WTC11 (cell line): ENCODE results near the gene IFNAR2. TPM values are rescaled to one million over a fixed set of nuclear protein-coding genes. Genes with fewer than 3 reads are reported as not detected.

Source experiments
- ATAC-seq: fragments of 200-7000 bp; cut with Tn5 transposase; 2 replicates; pipeline ENCODE4 v1.10.0; 2021; ENCODE audit warnings: mild to moderate bottlenecking, moderate library complexity
- CTCF ChIA-PET: fragments of 300-600 bp; sonication (Branson Sonifier 250); formaldehyde crosslinking; loops from one replicate; lab custom pipeline; 2021; ENCODE audit warnings: antibody characterized with exemption; lab: Charles Lee
- POLR2A ChIA-PET: fragments of 350-600 bp; sonication (Branson Sonifier 250); formaldehyde crosslinking; loops from one replicate; lab custom pipeline; 2021; ENCODE audit warnings: antibody characterized with exemption; lab: Charles Lee
- DNase-seq: peaks from one replicate; pipeline ENCODE4 v3.0.0; 2021; ENCODE audit warnings: low spot score
- H3K27ac Mint-ChIP-seq: 2 replicates; pipeline ENCODE4 v1.8.0; 2021; ENCODE audit warnings: mixed read lengths
- H3K27me3 Mint-ChIP-seq: 2 replicates; pipeline ENCODE4 v1.8.0; 2021; ENCODE audit warnings: low read depth, mild to moderate bottlenecking, moderate library complexity, mixed read lengths
- H3K36me3 Mint-ChIP-seq: 2 replicates; pipeline ENCODE4 v1.8.0; 2021; ENCODE audit warnings: mixed read lengths
- H3K4me1 Mint-ChIP-seq: 2 replicates; pipeline ENCODE4 v1.8.0; 2022; ENCODE audit warnings: mixed read lengths
- H3K4me3 Mint-ChIP-seq: 2 replicates; pipeline ENCODE4 v1.8.0; 2021; ENCODE audit warnings: mild to moderate bottlenecking, moderate library complexity, mixed read lengths
- H3K9me3 Mint-ChIP-seq: 2 replicates; pipeline ENCODE4 v1.8.0; 2021; ENCODE audit warnings: mixed read lengths
- CBFB ChIP-seq: sonication (generic); formaldehyde crosslinking; IDR thresholded peaks from 2 replicates; pipeline ENCODE4 v1.8.1; 2022; ENCODE audit warnings: mild to moderate bottlenecking, low read depth, missing genetic modification reagents
- ELF4 ChIP-seq: sonication (generic); formaldehyde crosslinking; IDR thresholded peaks from 2 replicates; pipeline ENCODE4 v1.8.1; 2022; ENCODE audit warnings: low read depth, mild to moderate bottlenecking, moderate library complexity, missing genetic modification reagents
- EMX1 ChIP-seq: fragments of 250-450 bp; sonication (Bioruptor Pico); IDR thresholded peaks from 2 replicates; pipeline ENCODE4 v1.8.0; 2021; ENCODE audit warnings: mild to moderate bottlenecking
- ESRRA ChIP-seq: sonication (generic); formaldehyde crosslinking; IDR thresholded peaks from 2 replicates; pipeline ENCODE4 v1.8.1; 2022; ENCODE audit warnings: mild to moderate bottlenecking, missing genetic modification reagents, borderline replicate concordance
- HMGA2 ChIP-seq: fragments of 250-450 bp; sonication (Bioruptor Pico); IDR thresholded peaks from 2 replicates; pipeline ENCODE4 v1.4.0; 2021; ENCODE audit warnings: mild to moderate bottlenecking, moderate library complexity
- KAT7 ChIP-seq: sonication (generic); formaldehyde crosslinking; IDR thresholded peaks from 2 replicates; pipeline ENCODE4 v1.8.1; 2023; ENCODE audit warnings: missing genetic modification reagents, mild to moderate bottlenecking, borderline replicate concordance
- NFYB ChIP-seq: sonication (generic); formaldehyde crosslinking; conservative IDR thresholded peaks from 2 replicates; pipeline ENCODE4 v1.8.0; 2022; ENCODE audit warnings: low read depth, missing genetic modification reagents
- PRRX2 ChIP-seq: fragments of 250-450 bp; sonication (Bioruptor Pico); IDR thresholded peaks from 2 replicates; pipeline ENCODE4 v1.8.0; 2021; ENCODE audit warnings: mild to moderate bottlenecking
- TEAD1 ChIP-seq: sonication (generic); formaldehyde crosslinking; IDR thresholded peaks from 2 replicates; pipeline ENCODE4 v1.8.0; 2022; ENCODE audit warnings: mild to moderate bottlenecking, missing genetic modification reagents
- ZNF317 ChIP-seq: sonication (generic); formaldehyde crosslinking; IDR thresholded peaks from 2 replicates; pipeline ENCODE4 v1.8.1; 2023; ENCODE audit warnings: low read depth, mild to moderate bottlenecking, moderate library complexity, missing genetic modification reagents, borderline replicate concordance
- ZNF416 ChIP-seq: fragments of 250-450 bp; sonication (Bioruptor Pico); IDR thresholded peaks from 2 replicates; pipeline ENCODE4 v1.9.0; 2021; ENCODE audit warnings: mild to moderate bottlenecking, inconsistent platforms
- total RNA-seq: library from RNA; stranded (reverse); gene quantifications from 3 replicates; pipeline ENCODE4 v1.2.3, GENCODE V29; 2021
- TF ChIP-seq, protein P1 (sequence below): sonication (generic); formaldehyde crosslinking; IDR thresholded peaks from 2 replicates; pipeline ENCODE4 v1.8.1; 2023; ENCODE audit warnings: mild to moderate bottlenecking, missing genetic modification reagents
- TF ChIP-seq, protein P2 (sequence below): fragments of 250-450 bp; sonication (Bioruptor Pico); IDR thresholded peaks from 2 replicates; pipeline ENCODE4 v1.8.0; 2021; ENCODE audit warnings: mild to moderate bottlenecking
- TF ChIP-seq, protein P3 (sequence below): sonication (generic); formaldehyde crosslinking; IDR thresholded peaks from 2 replicates; pipeline ENCODE4 v1.8.0; 2022; ENCODE audit warnings: missing genetic modification reagents
- TF ChIP-seq, protein P4 (sequence below): sonication (generic); formaldehyde crosslinking; IDR thresholded peaks from 2 replicates; pipeline ENCODE4 v1.8.1; 2022; ENCODE audit warnings: low read depth, missing genetic modification reagents, borderline replicate concordance
- TF ChIP-seq, protein P5 (sequence below): fragments of 250-450 bp; sonication (Bioruptor Pico); IDR thresholded peaks from 2 replicates; pipeline ENCODE4 v1.9.0; 2021; ENCODE audit warnings: mild to moderate bottlenecking, borderline replicate concordance
- TF ChIP-seq, protein P6 (sequence below): sonication (generic); formaldehyde crosslinking; IDR thresholded peaks from 2 replicates; pipeline ENCODE4 v1.8.0; 2022; ENCODE audit warnings: mild to moderate bottlenecking, missing genetic modification reagents
- TF ChIP-seq, protein P7 (sequence below): sonication (generic); formaldehyde crosslinking; IDR thresholded peaks from 2 replicates; pipeline ENCODE4 v1.8.0; 2022; ENCODE audit warnings: mild to moderate bottlenecking, missing genetic modification reagents

Gene IFNAR2
- total RNA-seq, 1 experiment from 2014 or later, result 13.3 TPM

DNA sequence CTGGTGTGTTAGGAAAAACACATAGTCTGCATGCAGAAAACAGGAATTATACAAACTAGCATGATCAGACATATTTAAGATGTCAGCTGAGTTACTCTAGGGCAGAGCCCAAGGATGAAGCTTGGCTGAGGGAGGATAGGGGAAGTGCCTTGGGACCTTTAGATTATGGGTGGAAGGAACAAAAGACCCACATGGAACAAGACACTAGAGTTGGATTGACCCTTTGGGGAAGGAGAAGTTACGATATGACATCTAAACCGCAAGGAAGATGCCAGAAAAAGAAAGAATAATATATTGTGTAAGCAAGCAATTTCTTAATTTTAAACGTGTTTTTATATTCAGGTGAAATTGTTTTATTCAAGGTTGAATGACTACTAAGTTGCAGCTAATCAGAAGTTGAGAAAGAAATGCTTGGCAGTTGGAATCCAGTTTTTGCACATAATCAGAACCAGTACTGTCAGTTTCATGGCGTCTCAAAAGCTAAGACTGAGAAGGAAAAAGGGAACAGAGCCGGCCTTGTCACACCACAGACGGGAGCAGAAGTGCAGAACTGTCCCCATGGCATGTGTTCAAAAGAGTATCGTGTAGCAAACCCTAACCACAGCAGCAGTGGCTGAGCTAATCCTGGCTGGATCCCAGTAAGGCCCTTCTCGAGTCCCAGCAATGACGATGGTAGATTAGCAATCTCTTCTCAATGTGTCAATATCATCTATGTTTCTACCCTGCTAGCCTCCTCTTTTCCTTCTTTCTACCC, 31.2 kb upstream of the IFNAR2 start (continued):
- TF ChIP-seq, protein P1, sequence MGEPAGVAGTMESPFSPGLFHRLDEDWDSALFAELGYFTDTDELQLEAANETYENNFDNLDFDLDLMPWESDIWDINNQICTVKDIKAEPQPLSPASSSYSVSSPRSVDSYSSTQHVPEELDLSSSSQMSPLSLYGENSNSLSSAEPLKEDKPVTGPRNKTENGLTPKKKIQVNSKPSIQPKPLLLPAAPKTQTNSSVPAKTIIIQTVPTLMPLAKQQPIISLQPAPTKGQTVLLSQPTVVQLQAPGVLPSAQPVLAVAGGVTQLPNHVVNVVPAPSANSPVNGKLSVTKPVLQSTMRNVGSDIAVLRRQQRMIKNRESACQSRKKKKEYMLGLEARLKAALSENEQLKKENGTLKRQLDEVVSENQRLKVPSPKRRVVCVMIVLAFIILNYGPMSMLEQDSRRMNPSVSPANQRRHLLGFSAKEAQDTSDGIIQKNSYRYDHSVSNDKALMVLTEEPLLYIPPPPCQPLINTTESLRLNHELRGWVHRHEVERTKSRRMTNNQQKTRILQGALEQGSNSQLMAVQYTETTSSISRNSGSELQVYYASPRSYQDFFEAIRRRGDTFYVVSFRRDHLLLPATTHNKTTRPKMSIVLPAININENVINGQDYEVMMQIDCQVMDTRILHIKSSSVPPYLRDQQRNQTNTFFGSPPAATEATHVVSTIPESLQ, result no peak
- TF ChIP-seq, protein P2, sequence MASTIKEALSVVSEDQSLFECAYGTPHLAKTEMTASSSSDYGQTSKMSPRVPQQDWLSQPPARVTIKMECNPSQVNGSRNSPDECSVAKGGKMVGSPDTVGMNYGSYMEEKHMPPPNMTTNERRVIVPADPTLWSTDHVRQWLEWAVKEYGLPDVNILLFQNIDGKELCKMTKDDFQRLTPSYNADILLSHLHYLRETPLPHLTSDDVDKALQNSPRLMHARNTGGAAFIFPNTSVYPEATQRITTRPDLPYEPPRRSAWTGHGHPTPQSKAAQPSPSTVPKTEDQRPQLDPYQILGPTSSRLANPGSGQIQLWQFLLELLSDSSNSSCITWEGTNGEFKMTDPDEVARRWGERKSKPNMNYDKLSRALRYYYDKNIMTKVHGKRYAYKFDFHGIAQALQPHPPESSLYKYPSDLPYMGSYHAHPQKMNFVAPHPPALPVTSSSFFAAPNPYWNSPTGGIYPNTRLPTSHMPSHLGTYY (CRISPR knock-in tag), result no peak
- TF ChIP-seq, protein P3, sequence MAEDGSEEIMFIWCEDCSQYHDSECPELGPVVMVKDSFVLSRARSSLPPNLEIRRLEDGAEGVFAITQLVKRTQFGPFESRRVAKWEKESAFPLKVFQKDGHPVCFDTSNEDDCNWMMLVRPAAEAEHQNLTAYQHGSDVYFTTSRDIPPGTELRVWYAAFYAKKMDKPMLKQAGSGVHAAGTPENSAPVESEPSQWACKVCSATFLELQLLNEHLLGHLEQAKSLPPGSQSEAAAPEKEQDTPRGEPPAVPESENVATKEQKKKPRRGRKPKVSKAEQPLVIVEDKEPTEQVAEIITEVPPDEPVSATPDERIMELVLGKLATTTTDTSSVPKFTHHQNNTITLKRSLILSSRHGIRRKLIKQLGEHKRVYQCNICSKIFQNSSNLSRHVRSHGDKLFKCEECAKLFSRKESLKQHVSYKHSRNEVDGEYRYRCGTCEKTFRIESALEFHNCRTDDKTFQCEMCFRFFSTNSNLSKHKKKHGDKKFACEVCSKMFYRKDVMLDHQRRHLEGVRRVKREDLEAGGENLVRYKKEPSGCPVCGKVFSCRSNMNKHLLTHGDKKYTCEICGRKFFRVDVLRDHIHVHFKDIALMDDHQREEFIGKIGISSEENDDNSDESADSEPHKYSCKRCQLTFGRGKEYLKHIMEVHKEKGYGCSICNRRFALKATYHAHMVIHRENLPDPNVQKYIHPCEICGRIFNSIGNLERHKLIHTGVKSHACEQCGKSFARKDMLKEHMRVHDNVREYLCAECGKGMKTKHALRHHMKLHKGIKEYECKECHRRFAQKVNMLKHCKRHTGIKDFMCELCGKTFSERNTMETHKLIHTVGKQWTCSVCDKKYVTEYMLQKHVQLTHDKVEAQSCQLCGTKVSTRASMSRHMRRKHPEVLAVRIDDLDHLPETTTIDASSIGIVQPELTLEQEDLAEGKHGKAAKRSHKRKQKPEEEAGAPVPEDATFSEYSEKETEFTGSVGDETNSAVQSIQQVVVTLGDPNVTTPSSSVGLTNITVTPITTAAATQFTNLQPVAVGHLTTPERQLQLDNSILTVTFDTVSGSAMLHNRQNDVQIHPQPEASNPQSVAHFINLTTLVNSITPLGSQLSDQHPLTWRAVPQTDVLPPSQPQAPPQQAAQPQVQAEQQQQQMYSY, result no peak
- TF ChIP-seq PRRX2 (CRISPR knock-in tag) (no peak), KAT7 (CRISPR knock-in tag) (no peak), CBFB (CRISPR knock-in tag) (no peak), HMGA2 (CRISPR knock-in tag) (no peak)

DNA sequence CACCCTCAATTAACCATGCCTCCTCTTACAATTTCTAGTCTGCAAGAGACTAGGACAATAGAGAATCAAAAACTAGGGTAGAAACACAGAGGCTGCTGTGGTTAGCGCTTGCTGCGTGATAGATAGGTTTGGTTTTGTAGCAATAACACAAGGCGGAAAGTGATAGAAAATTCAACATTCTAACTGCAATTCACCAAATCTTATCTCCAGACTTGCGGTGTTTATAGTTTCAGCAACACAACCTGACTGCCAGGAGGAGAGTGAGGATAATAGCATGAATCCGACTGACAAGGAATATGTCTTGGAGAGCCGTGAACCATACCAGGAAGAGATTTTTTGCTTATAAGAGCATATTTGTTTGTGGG, 30.7 kb upstream of the IFNAR2 start:
- Mint-ChIP-seq H3K36me3 (no peaks in the 10 kb centered on the region), H3K4me1 (peaks cover 16% of the 10 kb centered on the region), H3K9me3 (no peaks in the 10 kb centered on the region), H3K27ac (no peak overlapping the region), H3K27me3 (peaks cover 4% of the 10 kb centered on the region; the same call in 1 of the 2 replicates), H3K4me3 (no peak overlapping the region)
- ChIA-PET POLR2A (no interaction called here), CTCF (interaction anchor here (2.5 to 3.7 kb wide), 4 partner anchors 162 to 259 kb away, joined by 21 to 44 read pairs (median 32); no protein-coding TSS in a partner anchor)
- ATAC-seq (no peak), DNase-seq (no peak)
- TF ChIP-seq KAT7 (CRISPR knock-in tag), result no peak
- TF ChIP-seq, protein P4, sequence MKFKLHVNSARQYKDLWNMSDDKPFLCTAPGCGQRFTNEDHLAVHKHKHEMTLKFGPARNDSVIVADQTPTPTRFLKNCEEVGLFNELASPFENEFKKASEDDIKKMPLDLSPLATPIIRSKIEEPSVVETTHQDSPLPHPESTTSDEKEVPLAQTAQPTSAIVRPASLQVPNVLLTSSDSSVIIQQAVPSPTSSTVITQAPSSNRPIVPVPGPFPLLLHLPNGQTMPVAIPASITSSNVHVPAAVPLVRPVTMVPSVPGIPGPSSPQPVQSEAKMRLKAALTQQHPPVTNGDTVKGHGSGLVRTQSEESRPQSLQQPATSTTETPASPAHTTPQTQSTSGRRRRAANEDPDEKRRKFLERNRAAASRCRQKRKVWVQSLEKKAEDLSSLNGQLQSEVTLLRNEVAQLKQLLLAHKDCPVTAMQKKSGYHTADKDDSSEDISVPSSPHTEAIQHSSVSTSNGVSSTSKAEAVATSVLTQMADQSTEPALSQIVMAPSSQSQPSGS (CRISPR knock-in tag), result no peak
- no peak for TF ChIP-seq ELF4
- TF ChIP-seq, protein P5, sequence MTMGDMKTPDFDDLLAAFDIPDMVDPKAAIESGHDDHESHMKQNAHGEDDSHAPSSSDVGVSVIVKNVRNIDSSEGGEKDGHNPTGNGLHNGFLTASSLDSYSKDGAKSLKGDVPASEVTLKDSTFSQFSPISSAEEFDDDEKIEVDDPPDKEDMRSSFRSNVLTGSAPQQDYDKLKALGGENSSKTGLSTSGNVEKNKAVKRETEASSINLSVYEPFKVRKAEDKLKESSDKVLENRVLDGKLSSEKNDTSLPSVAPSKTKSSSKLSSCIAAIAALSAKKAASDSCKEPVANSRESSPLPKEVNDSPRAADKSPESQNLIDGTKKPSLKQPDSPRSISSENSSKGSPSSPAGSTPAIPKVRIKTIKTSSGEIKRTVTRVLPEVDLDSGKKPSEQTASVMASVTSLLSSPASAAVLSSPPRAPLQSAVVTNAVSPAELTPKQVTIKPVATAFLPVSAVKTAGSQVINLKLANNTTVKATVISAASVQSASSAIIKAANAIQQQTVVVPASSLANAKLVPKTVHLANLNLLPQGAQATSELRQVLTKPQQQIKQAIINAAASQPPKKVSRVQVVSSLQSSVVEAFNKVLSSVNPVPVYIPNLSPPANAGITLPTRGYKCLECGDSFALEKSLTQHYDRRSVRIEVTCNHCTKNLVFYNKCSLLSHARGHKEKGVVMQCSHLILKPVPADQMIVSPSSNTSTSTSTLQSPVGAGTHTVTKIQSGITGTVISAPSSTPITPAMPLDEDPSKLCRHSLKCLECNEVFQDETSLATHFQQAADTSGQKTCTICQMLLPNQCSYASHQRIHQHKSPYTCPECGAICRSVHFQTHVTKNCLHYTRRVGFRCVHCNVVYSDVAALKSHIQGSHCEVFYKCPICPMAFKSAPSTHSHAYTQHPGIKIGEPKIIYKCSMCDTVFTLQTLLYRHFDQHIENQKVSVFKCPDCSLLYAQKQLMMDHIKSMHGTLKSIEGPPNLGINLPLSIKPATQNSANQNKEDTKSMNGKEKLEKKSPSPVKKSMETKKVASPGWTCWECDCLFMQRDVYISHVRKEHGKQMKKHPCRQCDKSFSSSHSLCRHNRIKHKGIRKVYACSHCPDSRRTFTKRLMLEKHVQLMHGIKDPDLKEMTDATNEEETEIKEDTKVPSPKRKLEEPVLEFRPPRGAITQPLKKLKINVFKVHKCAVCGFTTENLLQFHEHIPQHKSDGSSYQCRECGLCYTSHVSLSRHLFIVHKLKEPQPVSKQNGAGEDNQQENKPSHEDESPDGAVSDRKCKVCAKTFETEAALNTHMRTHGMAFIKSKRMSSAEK, result no peak
- TF ChIP-seq ZNF416, result no peak
- no peak for TF ChIP-seq EMX1 (CRISPR knock-in tag)
- no peak for TF ChIP-seq ZNF317 (CRISPR knock-in tag)
- TF ChIP-seq ESRRA (CRISPR knock-in tag), result no peak
- no peak for TF ChIP-seq NFYB (CRISPR knock-in tag)
- TF ChIP-seq TEAD1 (CRISPR knock-in tag), result no peak
- TF ChIP-seq, protein P6, sequence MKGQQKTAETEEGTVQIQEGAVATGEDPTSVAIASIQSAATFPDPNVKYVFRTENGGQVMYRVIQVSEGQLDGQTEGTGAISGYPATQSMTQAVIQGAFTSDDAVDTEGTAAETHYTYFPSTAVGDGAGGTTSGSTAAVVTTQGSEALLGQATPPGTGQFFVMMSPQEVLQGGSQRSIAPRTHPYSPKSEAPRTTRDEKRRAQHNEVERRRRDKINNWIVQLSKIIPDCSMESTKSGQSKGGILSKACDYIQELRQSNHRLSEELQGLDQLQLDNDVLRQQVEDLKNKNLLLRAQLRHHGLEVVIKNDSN (CRISPR knock-in tag), result no peak
- TF ChIP-seq, protein P7, sequence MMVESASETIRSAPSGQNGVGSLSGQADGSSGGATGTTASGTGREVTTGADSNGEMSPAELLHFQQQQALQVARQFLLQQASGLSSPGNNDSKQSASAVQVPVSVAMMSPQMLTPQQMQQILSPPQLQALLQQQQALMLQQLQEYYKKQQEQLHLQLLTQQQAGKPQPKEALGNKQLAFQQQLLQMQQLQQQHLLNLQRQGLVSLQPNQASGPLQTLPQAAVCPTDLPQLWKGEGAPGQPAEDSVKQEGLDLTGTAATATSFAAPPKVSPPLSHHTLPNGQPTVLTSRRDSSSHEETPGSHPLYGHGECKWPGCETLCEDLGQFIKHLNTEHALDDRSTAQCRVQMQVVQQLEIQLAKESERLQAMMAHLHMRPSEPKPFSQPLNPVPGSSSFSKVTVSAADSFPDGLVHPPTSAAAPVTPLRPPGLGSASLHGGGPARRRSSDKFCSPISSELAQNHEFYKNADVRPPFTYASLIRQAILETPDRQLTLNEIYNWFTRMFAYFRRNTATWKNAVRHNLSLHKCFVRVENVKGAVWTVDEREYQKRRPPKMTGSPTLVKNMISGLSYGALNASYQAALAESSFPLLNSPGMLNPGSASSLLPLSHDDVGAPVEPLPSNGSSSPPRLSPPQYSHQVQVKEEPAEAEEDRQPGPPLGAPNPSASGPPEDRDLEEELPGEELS (CRISPR knock-in tag), result no peak
